ENCODE measurements around the gene ATP5IF1. TPM values are rescaled to one million over a fixed set of nuclear protein-coding genes. Genes with fewer than 3 reads are reported as not detected.

The ATP5IF1 gene
- total and polyA plus RNA-seq, 3 donors from 2014 or later = 259 to 702 (median 345) TPM

DNA sequence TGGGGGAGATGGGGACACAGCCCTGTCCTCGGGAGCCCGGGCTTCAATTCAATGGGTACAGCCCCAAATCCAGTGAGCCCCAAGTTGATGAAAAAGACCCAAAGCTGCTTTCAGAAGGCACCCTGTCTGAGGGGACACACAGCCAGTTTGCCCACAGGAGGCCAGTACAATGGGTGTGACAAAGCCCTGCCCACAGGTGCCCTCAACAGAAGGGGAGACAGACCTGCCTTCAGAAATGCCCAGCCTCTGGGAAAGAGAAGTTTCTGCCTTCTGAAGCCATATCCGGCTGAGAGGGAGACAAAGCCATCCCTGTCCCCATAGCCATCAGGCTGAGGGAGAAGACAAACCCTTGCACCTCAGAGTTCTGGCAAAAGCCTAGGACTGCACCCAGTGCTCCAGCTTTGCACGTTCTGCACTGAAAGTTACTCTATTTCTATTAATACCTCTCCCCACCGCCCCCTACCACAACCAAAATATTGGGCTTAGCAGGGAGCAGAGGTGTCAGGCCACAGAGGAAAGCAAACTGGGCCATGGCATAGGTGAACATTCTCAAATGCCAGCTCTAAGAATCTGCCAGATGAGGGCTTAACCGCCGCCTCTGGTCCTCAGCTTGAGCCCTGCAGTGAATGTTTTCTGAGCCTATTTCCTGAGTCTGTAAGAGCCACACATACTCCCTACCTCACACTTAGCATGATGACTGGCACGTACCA, 41.4 kb upstream of the ATP5IF1 start:
- TF ChIP-seq, protein P1, sequence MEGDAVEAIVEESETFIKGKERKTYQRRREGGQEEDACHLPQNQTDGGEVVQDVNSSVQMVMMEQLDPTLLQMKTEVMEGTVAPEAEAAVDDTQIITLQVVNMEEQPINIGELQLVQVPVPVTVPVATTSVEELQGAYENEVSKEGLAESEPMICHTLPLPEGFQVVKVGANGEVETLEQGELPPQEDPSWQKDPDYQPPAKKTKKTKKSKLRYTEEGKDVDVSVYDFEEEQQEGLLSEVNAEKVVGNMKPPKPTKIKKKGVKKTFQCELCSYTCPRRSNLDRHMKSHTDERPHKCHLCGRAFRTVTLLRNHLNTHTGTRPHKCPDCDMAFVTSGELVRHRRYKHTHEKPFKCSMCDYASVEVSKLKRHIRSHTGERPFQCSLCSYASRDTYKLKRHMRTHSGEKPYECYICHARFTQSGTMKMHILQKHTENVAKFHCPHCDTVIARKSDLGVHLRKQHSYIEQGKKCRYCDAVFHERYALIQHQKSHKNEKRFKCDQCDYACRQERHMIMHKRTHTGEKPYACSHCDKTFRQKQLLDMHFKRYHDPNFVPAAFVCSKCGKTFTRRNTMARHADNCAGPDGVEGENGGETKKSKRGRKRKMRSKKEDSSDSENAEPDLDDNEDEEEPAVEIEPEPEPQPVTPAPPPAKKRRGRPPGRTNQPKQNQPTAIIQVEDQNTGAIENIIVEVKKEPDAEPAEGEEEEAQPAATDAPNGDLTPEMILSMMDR (IDR thresholded peaks at IDR 0.05) = no peak
- no peak for TF ChIP-seq POLR2A (IDR thresholded peaks at IDR 0.05)
- Histone ChIP-seq H3K4me1 (peaks cover 9% of the 10 kb centered on the region), H3K4me3 (no peak overlapping the region), H3K27me3 (no peaks in the 10 kb centered on the region), H3K27ac (no peak overlapping the region), H3K36me3 (ENCODE audit: low read depth, missing control alignments) (no peaks in the 10 kb centered on the region), H3K9me3 (no peaks in the 10 kb centered on the region)
- 84 to 86% methylated on average over 8 of the region's 8 CpGs for WGBS, 2 donors
- DNase-seq = no peak
- intact Hi-C loops (cut with DNase I; ENCODE audit: low total_unique reads) = no loop called here

DNA sequence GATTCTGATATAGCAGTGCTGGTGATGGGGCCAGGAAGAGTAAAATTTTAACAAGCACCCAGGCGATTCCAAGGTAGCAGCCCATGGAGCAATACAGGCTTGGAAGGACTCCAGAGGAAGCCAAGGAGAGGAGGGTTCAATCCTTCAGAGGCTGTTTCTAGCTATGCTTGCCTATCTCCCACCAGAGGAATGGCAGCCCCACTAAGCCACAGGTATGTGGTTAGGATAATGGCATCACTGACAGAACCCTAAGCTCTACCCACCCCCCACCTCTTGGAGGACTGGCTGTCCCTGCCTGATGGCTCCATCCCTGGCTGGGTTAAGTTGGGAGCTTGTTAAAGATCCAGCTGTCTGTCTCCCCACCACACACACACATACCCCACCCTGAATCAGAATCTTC, 40.1 kb upstream of the ATP5IF1 start:
- WGBS, 2 donors = 89 to 100% methylated on average over 1 of the region's 1 CpG
- H3K27ac ChIP-seq = no peak overlapping the region
- intact Hi-C loops (cut with DNase I; ENCODE audit: low total_unique reads) = no loop called here
- no peak for DNase-seq
- TF ChIP-seq POLR2A (IDR thresholded peaks at IDR 0.05) = no peak
- TF ChIP-seq, protein P1 (IDR thresholded peaks at IDR 0.05) = no peak
- H3K4me1 ChIP-seq = peaks cover 8% of the 10 kb centered on the region
- H3K9me3 ChIP-seq = no peaks in the 10 kb centered on the region
- no peak overlapping the region for H3K4me3 ChIP-seq
- no peaks in the 10 kb centered on the region for H3K36me3 ChIP-seq (ENCODE audit: low read depth, missing control alignments)
- H3K27me3 ChIP-seq = no peaks in the 10 kb centered on the region

DNA sequence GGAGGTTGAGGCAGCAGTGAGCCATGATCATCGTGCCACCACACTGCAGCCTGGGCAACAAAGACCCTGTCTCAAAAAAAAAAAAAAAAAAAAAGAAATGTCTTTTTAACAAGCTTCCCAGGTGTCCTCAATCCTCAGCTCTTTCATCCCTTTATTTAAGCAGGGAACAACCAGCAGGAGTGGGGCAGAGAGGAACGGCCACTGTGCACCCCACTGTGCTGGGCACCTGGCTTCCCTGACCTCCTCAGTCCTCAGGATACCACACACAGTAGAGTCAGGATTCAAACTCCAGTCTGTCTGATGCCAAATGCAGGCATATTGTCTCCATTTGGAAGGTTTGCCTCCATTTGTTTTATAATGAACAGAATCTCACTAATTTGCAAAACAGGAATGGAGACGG, 39.6 kb upstream of the ATP5IF1 start:
- Histone ChIP-seq H3K9me3 (no peaks in the 10 kb centered on the region), H3K4me3 (no peak overlapping the region), H3K4me1 (peaks cover 3% of the 10 kb centered on the region), H3K36me3 (ENCODE audit: low read depth, missing control alignments) (no peaks in the 10 kb centered on the region), H3K27me3 (no peaks in the 10 kb centered on the region), H3K27ac (no peak overlapping the region)
- intact Hi-C loops (cut with DNase I; ENCODE audit: low total_unique reads) = no loop called here
- no peak for DNase-seq
- WGBS, 2 donors = 82 to 90% methylated on average over 3 of the region's 3 CpGs
- no peak for TF ChIP-seq POLR2A (IDR thresholded peaks at IDR 0.05)
- TF ChIP-seq, protein P1 (IDR thresholded peaks at IDR 0.05) = no peak

DNA sequence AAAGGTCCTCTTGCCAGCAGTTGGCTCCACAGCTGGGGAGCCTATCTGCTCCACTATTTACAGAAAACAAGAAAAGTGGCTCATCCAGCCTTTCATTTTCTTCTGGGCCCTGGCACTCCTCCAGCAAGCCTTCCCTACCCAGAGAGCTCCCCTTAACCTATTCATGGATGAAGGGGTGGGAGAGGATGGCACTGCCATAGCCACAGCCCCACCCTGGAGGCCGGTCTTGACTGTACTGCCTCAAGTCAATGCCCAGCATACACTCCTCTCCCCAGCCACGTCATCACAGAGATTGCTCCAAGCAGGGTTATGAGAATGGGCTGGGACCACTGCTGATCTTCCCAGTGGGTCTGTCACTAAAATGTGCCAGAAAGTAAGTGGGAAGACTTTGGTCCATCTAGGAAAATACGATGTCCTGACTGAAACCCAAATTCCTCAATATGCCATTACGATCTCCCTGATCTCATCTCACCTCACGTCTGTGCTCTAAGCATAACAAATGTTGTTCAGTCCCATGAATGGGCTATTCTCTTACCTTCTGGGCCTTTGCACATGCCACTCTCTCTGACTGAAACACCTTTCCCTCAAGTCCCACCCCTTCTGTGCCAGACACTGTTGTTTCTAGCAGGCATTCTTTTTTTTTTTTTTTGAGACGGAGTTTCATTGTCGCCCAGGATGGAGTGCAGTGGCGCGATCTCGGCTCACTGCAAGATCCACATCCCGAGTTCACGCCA, 38.1 kb upstream of the ATP5IF1 start:
- intact Hi-C loops (cut with DNase I; ENCODE audit: low total_unique reads) = no loop called here
- no peaks in the 10 kb centered on the region for H3K9me3 ChIP-seq
- H3K27ac ChIP-seq = no peak overlapping the region
- no peak overlapping the region for H3K4me3 ChIP-seq
- 93 to 95% methylated on average over 12 of the region's 12 CpGs for WGBS, 2 donors
- no peaks in the 10 kb centered on the region for H3K4me1 ChIP-seq
- TF ChIP-seq, protein P1 (IDR thresholded peaks at IDR 0.05) = no peak
- no peak for TF ChIP-seq POLR2A (IDR thresholded peaks at IDR 0.05)
- H3K27me3 ChIP-seq = no peaks in the 10 kb centered on the region
- H3K36me3 ChIP-seq (ENCODE audit: low read depth, missing control alignments) = no peaks in the 10 kb centered on the region
- no peak for DNase-seq
